ENCODE measurements around the gene JMJD7. TPM values are rescaled to one million over a fixed set of nuclear protein-coding genes. Genes with fewer than 3 reads are reported as not detected.

The JMJD7 gene
- total RNA-seq, 4 donors from 2014 or later: 45.4 to 88.3 (median 60.9) TPM

GRCh38 chr15:41852736-41853590, 25.1 kb downstream of the JMJD7 start:
- no peak for DNase-seq (ENCODE audit: low spot score in 2 of 2)
- Histone ChIP-seq H3K9me3 (no peaks in the 10 kb centered on the region), H3K36me3 (peaks cover 8% of the 10 kb centered on the region), H3K4me1 (peaks cover 44% of the 10 kb centered on the region), H3K27ac (no peak overlapping the region), H3K27me3 (peaks cover 4% of the 10 kb centered on the region), H3K4me3 (no peak overlapping the region)
- 55% methylated on average over 8 of the region's 17 CpGs for WGBS
- TF ChIP-seq POLR2A (IDR thresholded peaks at IDR 0.05): no peak
- no peak for TF ChIP-seq POLR2AphosphoS5 (IDR thresholded peaks at IDR 0.05)
- TF ChIP-seq EP300 (IDR thresholded peaks at IDR 0.05): no peak
- TF ChIP-seq, protein P1, sequence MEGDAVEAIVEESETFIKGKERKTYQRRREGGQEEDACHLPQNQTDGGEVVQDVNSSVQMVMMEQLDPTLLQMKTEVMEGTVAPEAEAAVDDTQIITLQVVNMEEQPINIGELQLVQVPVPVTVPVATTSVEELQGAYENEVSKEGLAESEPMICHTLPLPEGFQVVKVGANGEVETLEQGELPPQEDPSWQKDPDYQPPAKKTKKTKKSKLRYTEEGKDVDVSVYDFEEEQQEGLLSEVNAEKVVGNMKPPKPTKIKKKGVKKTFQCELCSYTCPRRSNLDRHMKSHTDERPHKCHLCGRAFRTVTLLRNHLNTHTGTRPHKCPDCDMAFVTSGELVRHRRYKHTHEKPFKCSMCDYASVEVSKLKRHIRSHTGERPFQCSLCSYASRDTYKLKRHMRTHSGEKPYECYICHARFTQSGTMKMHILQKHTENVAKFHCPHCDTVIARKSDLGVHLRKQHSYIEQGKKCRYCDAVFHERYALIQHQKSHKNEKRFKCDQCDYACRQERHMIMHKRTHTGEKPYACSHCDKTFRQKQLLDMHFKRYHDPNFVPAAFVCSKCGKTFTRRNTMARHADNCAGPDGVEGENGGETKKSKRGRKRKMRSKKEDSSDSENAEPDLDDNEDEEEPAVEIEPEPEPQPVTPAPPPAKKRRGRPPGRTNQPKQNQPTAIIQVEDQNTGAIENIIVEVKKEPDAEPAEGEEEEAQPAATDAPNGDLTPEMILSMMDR (IDR thresholded peaks at IDR 0.05): no peak

- Histone ChIP-seq H3K9me3 (no peaks in the 10 kb centered on the region), H3K27me3 (peaks cover 4% of the 10 kb centered on the region), H3K27ac (no peak overlapping the region), H3K4me1 (peaks cover 35% of the 10 kb centered on the region), H3K36me3 (peaks cover under 1% of the 10 kb centered on the region), H3K4me3 (no peak overlapping the region)
- no peak for TF ChIP-seq POLR2AphosphoS5 (IDR thresholded peaks at IDR 0.05)
- TF ChIP-seq POLR2A (IDR thresholded peaks at IDR 0.05): no peak
- TF ChIP-seq EP300 (IDR thresholded peaks at IDR 0.05): no peak
- TF ChIP-seq, protein P1 (IDR thresholded peaks at IDR 0.05): no peak
- no peak for DNase-seq (ENCODE audit: low spot score in 2 of 2)
- 73% methylated on average over 7 of the region's 10 CpGs for WGBS
These were observed 25.9 kb downstream of the JMJD7 start for GRCh38 chr15:41853831-41854230.

- DNase-seq (ENCODE audit: low spot score in 2 of 2): no peak
- no peak for TF ChIP-seq EP300 (IDR thresholded peaks at IDR 0.05)
- TF ChIP-seq, protein P1 (IDR thresholded peaks at IDR 0.05): no peak
- TF ChIP-seq POLR2AphosphoS5 (IDR thresholded peaks at IDR 0.05): no peak
- TF ChIP-seq POLR2A (IDR thresholded peaks at IDR 0.05): no peak
- Histone ChIP-seq H3K27me3 (peaks cover 4% of the 10 kb centered on the region), H3K36me3 (no peaks in the 10 kb centered on the region), H3K9me3 (no peaks in the 10 kb centered on the region), H3K4me1 (peaks cover 29% of the 10 kb centered on the region), H3K4me3 (no peak overlapping the region), H3K27ac (no peak overlapping the region)
- 87% methylated on average over 9 of the region's 9 CpGs for WGBS
These were observed 26.6 kb downstream of the JMJD7 start for GRCh38 chr15:41854443-41854842.

DNA sequence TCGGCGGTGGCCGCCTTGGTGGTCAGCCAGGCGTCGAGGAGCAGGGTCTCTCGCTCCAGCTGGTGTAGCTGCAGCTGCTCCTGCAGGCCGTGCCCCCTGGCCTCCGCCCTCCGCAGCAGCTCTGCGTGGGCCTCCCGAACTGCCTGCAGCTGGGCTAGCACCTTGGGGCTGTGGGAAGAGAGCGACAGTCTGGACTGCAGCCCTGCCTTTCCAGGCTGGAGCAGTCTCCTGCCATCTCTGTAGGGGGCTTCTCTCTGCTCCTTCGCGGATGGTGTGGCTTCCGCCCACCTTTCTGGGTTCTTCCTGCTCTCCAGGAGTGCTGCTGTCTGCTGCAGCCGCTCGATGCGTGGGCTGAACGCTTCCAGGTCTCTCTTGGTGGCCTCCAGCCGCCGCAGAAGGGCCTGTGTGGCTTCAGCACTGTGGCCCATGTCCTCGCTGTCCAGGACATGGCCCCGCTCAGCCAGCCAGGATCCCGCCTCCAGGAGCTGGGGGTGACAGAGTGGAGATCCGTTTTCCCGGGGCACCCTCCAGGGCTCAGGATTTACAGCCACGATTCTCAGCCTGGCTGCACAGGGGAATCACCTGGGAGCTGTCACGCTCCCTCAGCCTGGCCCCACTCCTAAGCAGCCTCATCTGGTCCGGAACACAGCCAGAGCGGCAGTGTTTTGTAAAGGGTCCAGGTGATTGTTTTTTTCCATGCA, 27.5 kb downstream of the JMJD7 start:
- no peak overlapping the region for H3K27ac ChIP-seq
- no peaks in the 10 kb centered on the region for H3K36me3 ChIP-seq
- DNase-seq (ENCODE audit: low spot score in 2 of 2): no peak
- no peaks in the 10 kb centered on the region for H3K9me3 ChIP-seq
- 48% methylated on average over 13 of the region's 30 CpGs for WGBS
- H3K4me1 ChIP-seq: peaks cover 19% of the 10 kb centered on the region
- H3K4me3 ChIP-seq: no peak overlapping the region
- H3K27me3 ChIP-seq: peaks cover 4% of the 10 kb centered on the region
- TF ChIP-seq POLR2AphosphoS5 (IDR thresholded peaks at IDR 0.05): no peak
- TF ChIP-seq, protein P1 (IDR thresholded peaks at IDR 0.05): no peak

DNA sequence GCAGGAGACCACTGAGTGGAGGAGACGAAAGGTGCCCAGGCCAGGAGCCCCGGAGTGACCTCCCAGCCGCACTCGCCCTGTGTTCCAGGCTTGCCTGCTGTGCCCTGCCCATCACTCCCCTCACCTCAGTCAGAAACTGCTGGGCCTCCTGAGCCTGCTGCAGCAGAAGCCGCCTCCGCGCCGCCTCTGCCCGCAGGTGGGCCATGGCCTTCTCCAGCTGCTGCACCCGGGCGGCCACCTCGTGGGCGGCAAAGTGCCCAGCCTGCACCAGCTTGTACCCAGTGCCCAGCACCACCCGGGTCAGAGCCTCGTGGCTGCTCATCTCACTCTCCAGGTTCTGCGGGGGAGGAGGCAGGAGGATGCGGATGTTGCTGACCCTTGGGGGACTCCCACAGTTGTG, 28.4 kb downstream of the JMJD7 start:
- peaks cover 4% of the 10 kb centered on the region for H3K27me3 ChIP-seq
- no peaks in the 10 kb centered on the region for H3K36me3 ChIP-seq
- 85% methylated on average over 17 of the region's 17 CpGs for WGBS
- H3K4me1 ChIP-seq: peaks cover 11% of the 10 kb centered on the region
- H3K9me3 ChIP-seq: no peaks in the 10 kb centered on the region
- H3K4me3 ChIP-seq: no peak overlapping the region
- no peak overlapping the region for H3K27ac ChIP-seq
- DNase-seq (ENCODE audit: low spot score in 2 of 2): no peak
- TF ChIP-seq POLR2AphosphoS5 (IDR thresholded peaks at IDR 0.05) (no peak), POLR2A (IDR thresholded peaks at IDR 0.05) (no peak), EP300 (IDR thresholded peaks at IDR 0.05) (no peak)
- TF ChIP-seq, protein P1 (IDR thresholded peaks at IDR 0.05): no peak
